GM12801 (cell line): ENCODE data around the gene ZNF549.
"Not testable (repeated sequence)": the region's sequence is repeated elsewhere in the genome, so short reads cannot be mapped to it uniquely, and the experiment has no call there.

Experiments
- TF ChIP-seq, protein P1 (sequence below): IDR thresholded peaks from one replicate; pipeline ENCODE4 v1.5.1; 2011; ENCODE audit warnings: control low read depth; ENCODE audit not compliant: insufficient read length; ENCODE audit errors: extremely low read depth

Gene ZNF549

GRCh38 chr19:57527136-57527881, at the start of gene ZNF549:
TSS of gene ZNF549 (plus strand) at chr19:57527356. CDS start at chr19:57527574, 218 bp downstream.
- TF ChIP-seq, protein P1, sequence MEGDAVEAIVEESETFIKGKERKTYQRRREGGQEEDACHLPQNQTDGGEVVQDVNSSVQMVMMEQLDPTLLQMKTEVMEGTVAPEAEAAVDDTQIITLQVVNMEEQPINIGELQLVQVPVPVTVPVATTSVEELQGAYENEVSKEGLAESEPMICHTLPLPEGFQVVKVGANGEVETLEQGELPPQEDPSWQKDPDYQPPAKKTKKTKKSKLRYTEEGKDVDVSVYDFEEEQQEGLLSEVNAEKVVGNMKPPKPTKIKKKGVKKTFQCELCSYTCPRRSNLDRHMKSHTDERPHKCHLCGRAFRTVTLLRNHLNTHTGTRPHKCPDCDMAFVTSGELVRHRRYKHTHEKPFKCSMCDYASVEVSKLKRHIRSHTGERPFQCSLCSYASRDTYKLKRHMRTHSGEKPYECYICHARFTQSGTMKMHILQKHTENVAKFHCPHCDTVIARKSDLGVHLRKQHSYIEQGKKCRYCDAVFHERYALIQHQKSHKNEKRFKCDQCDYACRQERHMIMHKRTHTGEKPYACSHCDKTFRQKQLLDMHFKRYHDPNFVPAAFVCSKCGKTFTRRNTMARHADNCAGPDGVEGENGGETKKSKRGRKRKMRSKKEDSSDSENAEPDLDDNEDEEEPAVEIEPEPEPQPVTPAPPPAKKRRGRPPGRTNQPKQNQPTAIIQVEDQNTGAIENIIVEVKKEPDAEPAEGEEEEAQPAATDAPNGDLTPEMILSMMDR, result no peak

DNA sequence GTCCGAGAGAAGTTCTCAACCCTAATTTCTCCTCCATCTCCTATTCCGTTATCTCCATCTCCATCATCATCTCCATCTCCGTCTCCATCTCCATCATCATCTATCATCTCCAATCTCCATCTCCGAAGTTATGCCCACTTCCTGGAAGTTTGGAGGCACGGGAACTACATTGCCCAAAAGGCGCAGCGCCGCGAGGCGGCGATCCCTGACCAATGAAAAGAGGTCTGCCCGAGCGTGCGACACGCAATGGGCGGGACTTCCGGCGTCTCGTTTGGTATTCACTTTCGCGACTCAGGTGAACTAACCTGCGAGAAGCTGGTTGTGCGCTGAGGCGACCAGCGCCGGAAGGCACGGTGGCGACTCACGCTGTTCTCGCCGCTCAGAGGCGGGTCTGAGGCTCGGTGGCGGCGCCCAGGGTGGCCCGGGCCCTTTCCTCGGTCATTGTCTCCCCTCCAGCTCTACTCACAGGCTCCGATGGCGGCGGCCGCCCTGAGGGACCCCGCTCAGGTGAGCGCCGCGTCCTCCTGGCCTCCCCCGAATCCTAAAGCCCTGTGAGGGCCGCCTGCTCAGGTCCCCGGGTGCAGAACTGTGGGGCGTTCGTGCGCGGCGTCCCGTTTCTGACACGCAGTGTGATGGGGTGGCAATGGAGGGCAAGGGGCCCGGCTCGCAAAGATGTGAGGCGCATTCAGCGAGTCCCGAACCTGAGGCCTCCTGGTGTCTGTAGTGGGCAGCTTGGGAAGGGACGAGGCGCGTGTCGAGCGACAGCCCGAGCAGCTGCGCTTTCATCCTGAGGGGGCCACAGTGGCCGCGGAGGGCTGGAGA, 39.5 kb upstream of the ZNF549 start, which contains the start of gene ZNF419:
TSS of gene ZNF419 (plus strand) at position 274 of the 822 bp plus-strand sequence. CDS start at position 475, 201 bp downstream.
- TF ChIP-seq, protein P1, result not testable (repeated sequence)

GRCh38 chr19:57499680-57500395, 27.3 kb upstream of the ZNF549 start, which contains the start of gene ZNF773:
TSS of gene ZNF773 (plus strand) at chr19:57499938. CDS start at chr19:57500081, 143 bp downstream.
- TF ChIP-seq, protein P1, result not testable (repeated sequence)

DNA sequence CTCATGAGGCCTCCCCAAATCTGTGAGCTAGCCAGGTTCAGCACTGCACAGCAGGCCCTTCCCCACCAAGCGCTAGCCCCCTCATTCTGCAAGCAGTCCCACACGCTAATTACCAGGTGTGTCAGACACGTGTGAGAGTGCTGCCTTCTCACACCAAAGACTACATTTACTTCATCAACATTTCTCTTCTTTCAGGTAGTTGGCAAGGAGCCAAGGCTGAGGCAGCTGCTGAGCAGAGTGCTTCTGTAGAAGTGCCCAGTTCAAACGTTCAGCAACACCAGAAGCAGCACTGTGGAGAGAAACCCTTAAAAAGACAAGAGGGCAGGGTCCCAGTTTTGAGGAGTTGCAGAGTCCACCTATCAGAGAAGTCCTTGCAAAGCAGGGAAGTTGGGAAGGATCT, 21.0 kb upstream of the ZNF549 start:
- TF ChIP-seq, protein P1, result no peak

DNA sequence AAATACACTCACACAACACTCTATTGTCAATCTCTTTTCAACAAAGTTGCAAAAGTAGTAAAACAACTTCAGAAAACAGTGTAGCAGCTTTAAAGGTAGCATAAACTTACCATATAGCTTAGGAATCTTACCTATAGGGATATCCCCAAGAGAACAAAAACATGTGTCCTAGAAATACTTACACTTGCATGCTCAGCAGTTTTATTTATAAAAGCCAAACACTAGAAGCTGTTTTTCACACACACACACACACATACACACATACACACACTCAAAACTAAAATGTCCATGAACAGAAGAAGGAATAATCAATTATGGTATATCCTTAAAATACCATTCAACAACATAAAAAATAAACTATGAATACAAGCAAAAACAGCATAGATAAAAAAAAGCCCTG, 15.7 kb upstream of the ZNF549 start:
- TF ChIP-seq, protein P1, result no peak

DNA sequence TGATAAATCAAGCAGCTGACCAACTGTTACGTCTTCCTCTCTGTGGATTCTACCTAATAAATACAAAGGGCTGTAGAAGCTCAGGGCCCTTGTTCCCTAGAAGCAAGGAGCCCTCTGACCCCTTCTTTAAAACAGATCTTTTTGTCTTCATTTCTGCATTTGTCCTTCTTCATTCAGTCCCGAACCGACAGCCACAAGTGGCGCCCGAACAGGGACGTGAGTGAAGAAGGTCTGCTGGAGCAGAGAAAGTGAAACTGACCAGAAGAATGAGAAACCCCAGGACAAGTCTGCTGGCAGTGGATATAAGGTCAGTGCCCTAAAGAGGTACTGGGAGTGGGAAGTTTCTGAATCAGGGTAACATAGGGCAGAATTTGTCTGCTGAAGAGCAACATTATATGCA, 14.3 kb upstream of the ZNF549 start:
- TF ChIP-seq, protein P1, result no peak

DNA sequence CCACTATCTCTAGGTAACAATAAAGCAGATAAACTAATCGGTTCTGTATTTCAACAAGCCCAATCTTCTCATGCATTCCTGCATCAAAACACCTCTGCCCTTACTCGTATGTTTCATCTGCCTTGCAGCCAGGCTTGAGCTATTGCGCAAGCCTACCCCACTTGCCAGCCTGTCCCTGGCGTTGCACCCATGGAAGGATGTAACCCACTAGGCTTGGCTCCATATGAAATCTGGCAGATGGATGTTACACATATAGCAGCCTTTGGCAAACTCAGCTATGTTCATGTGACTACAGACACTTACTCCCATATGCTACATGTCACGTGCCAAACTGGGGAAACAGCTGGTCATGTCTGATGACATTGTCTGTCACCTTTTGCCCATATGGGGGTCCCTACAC, 11.9 kb upstream of the ZNF549 start:
- TF ChIP-seq, protein P1, result no peak
